ENCODE data around the gene LAMA2.

The LAMA2 gene

DNA sequence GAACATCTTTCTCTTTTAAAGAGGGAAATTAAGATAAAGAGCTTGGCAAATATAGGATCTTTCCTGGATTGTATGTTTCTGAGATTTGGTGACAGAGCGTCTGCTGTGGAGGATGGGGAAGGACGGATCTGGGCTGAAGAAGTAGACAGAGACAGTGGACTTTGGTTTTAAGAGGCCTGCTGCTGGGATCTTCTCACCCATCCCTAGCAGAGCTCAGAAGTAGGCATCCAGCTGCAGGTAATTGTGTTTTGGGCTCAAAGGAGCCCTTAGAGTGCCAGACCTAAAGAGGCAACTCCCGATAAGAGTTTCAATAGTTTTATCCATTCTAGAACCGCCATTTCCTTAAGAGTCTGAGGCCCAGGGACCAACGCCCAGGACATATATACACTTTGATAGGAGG, 20.8 kb downstream of the LAMA2 start:
- in situ Hi-C loops (cut with HindIII; ENCODE audit: low pct_ligation_motif_present, low sequenced_read_pairs), result no loop called here
- DNase-seq, result no peak
- no peak overlapping the region for H3K27ac ChIP-seq
- no peak overlapping the region for H3K4me3 ChIP-seq (ENCODE audit: low read depth, low read length)
- no peaks in the 10 kb centered on the region for H3K36me3 ChIP-seq (replicated peaks)
- H3K27me3 ChIP-seq (replicated peaks), result no peaks in the 10 kb centered on the region
- TF ChIP-seq, protein P1, sequence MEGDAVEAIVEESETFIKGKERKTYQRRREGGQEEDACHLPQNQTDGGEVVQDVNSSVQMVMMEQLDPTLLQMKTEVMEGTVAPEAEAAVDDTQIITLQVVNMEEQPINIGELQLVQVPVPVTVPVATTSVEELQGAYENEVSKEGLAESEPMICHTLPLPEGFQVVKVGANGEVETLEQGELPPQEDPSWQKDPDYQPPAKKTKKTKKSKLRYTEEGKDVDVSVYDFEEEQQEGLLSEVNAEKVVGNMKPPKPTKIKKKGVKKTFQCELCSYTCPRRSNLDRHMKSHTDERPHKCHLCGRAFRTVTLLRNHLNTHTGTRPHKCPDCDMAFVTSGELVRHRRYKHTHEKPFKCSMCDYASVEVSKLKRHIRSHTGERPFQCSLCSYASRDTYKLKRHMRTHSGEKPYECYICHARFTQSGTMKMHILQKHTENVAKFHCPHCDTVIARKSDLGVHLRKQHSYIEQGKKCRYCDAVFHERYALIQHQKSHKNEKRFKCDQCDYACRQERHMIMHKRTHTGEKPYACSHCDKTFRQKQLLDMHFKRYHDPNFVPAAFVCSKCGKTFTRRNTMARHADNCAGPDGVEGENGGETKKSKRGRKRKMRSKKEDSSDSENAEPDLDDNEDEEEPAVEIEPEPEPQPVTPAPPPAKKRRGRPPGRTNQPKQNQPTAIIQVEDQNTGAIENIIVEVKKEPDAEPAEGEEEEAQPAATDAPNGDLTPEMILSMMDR (IDR thresholded peaks at IDR 0.05; ENCODE audit: low read depth, low read length, missing control alignments), result no peak

GRCh38 chr6:128914051-128914450, 31.1 kb downstream of the LAMA2 start:
- no peak for DNase-seq
- Histone ChIP-seq H3K27ac (no peak overlapping the region), H3K27me3 (replicated peaks) (no peaks in the 10 kb centered on the region), H3K36me3 (replicated peaks) (no peaks in the 10 kb centered on the region), H3K4me3 (ENCODE audit: low read depth, low read length) (no peak overlapping the region)
- in situ Hi-C loops (cut with HindIII; ENCODE audit: low pct_ligation_motif_present, low sequenced_read_pairs), result no loop called here
- TF ChIP-seq, protein P1 (IDR thresholded peaks at IDR 0.05; ENCODE audit: low read depth, low read length, missing control alignments), result no peak

DNA sequence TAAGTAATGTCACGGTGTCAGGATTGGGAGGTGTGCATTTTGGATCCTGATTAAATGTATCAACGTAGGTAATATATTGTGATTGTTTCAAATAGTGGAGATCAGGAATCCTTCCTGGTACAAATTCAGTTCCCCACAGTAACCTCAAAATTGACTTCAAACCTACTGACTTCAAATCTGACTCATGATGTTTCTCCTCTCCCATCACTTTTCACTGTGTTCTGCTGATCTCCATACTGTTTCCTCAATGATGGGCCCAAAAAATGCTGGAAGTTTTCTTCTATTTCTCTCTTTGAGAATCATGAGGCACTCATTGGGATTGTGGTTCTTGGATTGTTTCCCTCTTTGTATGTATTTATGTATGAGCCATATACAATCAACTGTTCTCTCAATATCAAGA, 35.9 kb downstream of the LAMA2 start:
- Histone ChIP-seq H3K27ac (no peak overlapping the region), H3K36me3 (replicated peaks) (no peaks in the 10 kb centered on the region), H3K27me3 (replicated peaks) (no peaks in the 10 kb centered on the region), H3K4me3 (ENCODE audit: low read depth, low read length) (no peak overlapping the region)
- TF ChIP-seq, protein P1 (IDR thresholded peaks at IDR 0.05; ENCODE audit: low read depth, low read length, missing control alignments), result no peak
- in situ Hi-C loops (cut with HindIII; ENCODE audit: low pct_ligation_motif_present, low sequenced_read_pairs), result no loop called here
- no peak for DNase-seq

GRCh38 chr6:128919412-128920180, 36.7 kb downstream of the LAMA2 start:
- Histone ChIP-seq H3K4me3 (ENCODE audit: low read depth, low read length) (no peak overlapping the region), H3K27me3 (replicated peaks) (no peaks in the 10 kb centered on the region), H3K36me3 (replicated peaks) (no peaks in the 10 kb centered on the region), H3K27ac (no peak overlapping the region)
- no peak for DNase-seq
- in situ Hi-C loops (cut with HindIII; ENCODE audit: low pct_ligation_motif_present, low sequenced_read_pairs), result no loop called here
- TF ChIP-seq, protein P1 (IDR thresholded peaks at IDR 0.05; ENCODE audit: low read depth, low read length, missing control alignments), result no peak

GRCh38 chr6:128925765-128926164, 42.8 kb downstream of the LAMA2 start:
- Histone ChIP-seq H3K4me3 (ENCODE audit: low read depth, low read length) (no peak overlapping the region), H3K27me3 (replicated peaks) (no peaks in the 10 kb centered on the region), H3K27ac (no peak overlapping the region), H3K36me3 (replicated peaks) (no peaks in the 10 kb centered on the region)
- TF ChIP-seq, protein P1 (IDR thresholded peaks at IDR 0.05; ENCODE audit: low read depth, low read length, missing control alignments), result no peak
- DNase-seq, result no peak
- in situ Hi-C loops (cut with HindIII; ENCODE audit: low pct_ligation_motif_present, low sequenced_read_pairs), result no loop called here

DNA sequence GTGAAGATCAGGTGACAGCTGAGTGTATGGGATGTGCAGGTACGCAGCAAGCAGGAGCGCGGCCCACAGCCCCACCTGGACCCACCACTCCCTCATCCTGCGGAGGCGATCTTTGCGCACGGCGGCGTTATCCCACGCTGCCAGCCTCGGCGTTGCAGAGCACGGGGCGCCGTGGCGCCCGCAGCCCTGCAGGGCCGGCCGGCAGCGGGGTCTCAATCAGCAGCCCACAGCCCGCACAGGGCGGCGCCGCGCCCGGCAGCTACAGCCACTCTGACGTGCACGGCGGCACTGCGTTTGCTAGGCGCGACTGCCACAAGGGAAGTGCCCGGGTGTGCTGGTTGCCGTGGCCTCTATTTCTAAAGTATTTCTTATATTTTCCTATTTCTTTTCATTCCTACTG, 46.9 kb downstream of the LAMA2 start:
- no peak overlapping the region for H3K27ac ChIP-seq
- in situ Hi-C loops (cut with HindIII; ENCODE audit: low pct_ligation_motif_present, low sequenced_read_pairs), result no loop called here
- H3K4me3 ChIP-seq (ENCODE audit: low read depth, low read length), result no peak overlapping the region

More for the DNA sequence above, 46.9 kb downstream of the LAMA2 start:
- Histone ChIP-seq H3K36me3 (replicated peaks) (no peaks in the 10 kb centered on the region), H3K27me3 (replicated peaks) (no peaks in the 10 kb centered on the region)
- TF ChIP-seq, protein P1 (IDR thresholded peaks at IDR 0.05; ENCODE audit: low read depth, low read length, missing control alignments), result no peak
- DNase-seq, result no peak
